Naive thymus-derived CD4-positive, alpha-beta T cell (primary cell): Measurements from ENCODE around the gene ROMO1. TPM values are rescaled to one million over a fixed set of nuclear protein-coding genes. Genes with fewer than 3 reads are reported as not detected.
"Not testable (repeated sequence)": the region's sequence is repeated elsewhere in the genome, so short reads cannot be mapped to it uniquely, and the experiment has no call there.

Source experiments
- ATAC-seq: fragments of 150-1000 bp; cut with Tn5 transposase; 2 replicates; pipeline ENCODE4 v1.10.0; 2021; ENCODE audit warnings: mild to moderate bottlenecking, moderate library complexity
- CTCF ChIA-PET: fragments of 350-600 bp; sonication (Branson Sonifier 250); formaldehyde crosslinking; loops from one replicate; lab custom pipeline; 2021; ENCODE audit warnings: antibody characterized with exemption; lab: Charles Lee
- POLR2A ChIA-PET: fragments of 350-600 bp; sonication (Branson Sonifier 250); formaldehyde crosslinking; loops from one replicate; lab custom pipeline; 2021; ENCODE audit warnings: antibody characterized with exemption, inconsistent platforms; lab: Charles Lee
- DNase-seq, 9 donors: peaks; one replicate each; pipeline versions ENCODE4 v3.0.0 to v3.0.0-alpha.2; 2020 to 2022; ENCODE audit warnings: mixed read lengths in 1 of 9
- H3K27ac ChIP-seq: one replicate; pipeline ENCODE4 v1.7.0; 2013; ENCODE audit warnings: mild to moderate bottlenecking, low read depth, low read length, moderate library complexity
- H3K27me3 ChIP-seq, 2 donors: one replicate each; pipeline ENCODE4 v1.7.0; 2013; ENCODE audit warnings: low read length in 2 of 2, mild to moderate bottlenecking in 2 of 2, moderate library complexity in 2 of 2; ENCODE audit not compliant: control insufficient read depth in 2 of 2, insufficient read depth in 2 of 2
- H3K36me3 ChIP-seq, 3 experiments: 1 replicate in 2 of 3; 2 replicates in 1 of 3; pipeline ENCODE4 v1.7.0; 2013; ENCODE audit warnings: low read length in 3 of 3, mild to moderate bottlenecking in 3 of 3, moderate library complexity in 1 of 3; ENCODE audit not compliant: insufficient read depth in 3 of 3, control insufficient read depth in 2 of 3
- H3K4me1 ChIP-seq, 2 donors: one replicate each; pipeline ENCODE4 v1.7.0; 2013; ENCODE audit warnings: low read length in 2 of 2, mild to moderate bottlenecking in 2 of 2, moderate library complexity in 1 of 2; ENCODE audit not compliant: control insufficient read depth in 2 of 2, insufficient read depth in 2 of 2
- H3K4me3 ChIP-seq: 2 replicates; pipeline ENCODE4 v1.7.0; 2013; ENCODE audit warnings: mild to moderate bottlenecking, low read length
- H3K9me3 ChIP-seq, 3 experiments: 1 replicate in 2 of 3; 2 replicates in 1 of 3; pipeline ENCODE4 v1.7.0; 2013; ENCODE audit warnings: low read length in 3 of 3; ENCODE audit not compliant: control insufficient read depth in 2 of 3
- H3K27ac Mint-ChIP-seq, 9 donors: one replicate each; pipeline ENCODE4 v1.8.0; 2020 to 2022; ENCODE audit warnings: mixed read lengths in 9 of 9, mild to moderate bottlenecking in 8 of 9, moderate library complexity in 5 of 9, inconsistent platforms in 2 of 9
- H3K27me3 Mint-ChIP-seq, 5 donors: one replicate each; pipeline ENCODE4 v1.8.0; 2021 to 2022; ENCODE audit warnings: mixed read lengths in 5 of 5, mild to moderate bottlenecking in 1 of 5
- H3K36me3 Mint-ChIP-seq, 5 donors: one replicate each; pipeline ENCODE4 v1.8.0; 2020 to 2022; ENCODE audit warnings: mixed read lengths in 5 of 5, mild to moderate bottlenecking in 3 of 5, inconsistent platforms in 1 of 5
- H3K4me1 Mint-ChIP-seq, 7 donors: one replicate each; pipeline ENCODE4 v1.8.0; 2020 to 2022; ENCODE audit warnings: mixed read lengths in 7 of 7, mild to moderate bottlenecking in 3 of 7, inconsistent platforms in 1 of 7
- H3K4me3 Mint-ChIP-seq, 10 donors: one replicate each; pipeline ENCODE4 v1.8.0; 2020 to 2022; ENCODE audit warnings: mild to moderate bottlenecking in 10 of 10, mixed read lengths in 10 of 10, moderate library complexity in 6 of 10, inconsistent platforms in 2 of 10
- H3K9me3 Mint-ChIP-seq, 11 donors: one replicate each; pipeline ENCODE4 v1.8.0; 2020 to 2022; ENCODE audit warnings: mixed read lengths in 11 of 11, mild to moderate bottlenecking in 4 of 11, inconsistent platforms in 1 of 11, moderate library complexity in 1 of 11
- intact Hi-C, 2 donors: fragments of 100-400 bp; cut with micrococcal nuclease; formaldehyde crosslinking; loops; one replicate each; pipeline ENCODE4 v1.15.1; 2023
- polyA plus RNA-seq, 2 donors: library from polyadenylated mRNA; unstranded; fragments of 300-500 nt; fragmentation: Illumina TruSeq; gene quantifications; one replicate each; pipeline ENCODE4 v1.2.3, GENCODE V29; 2021
- total RNA-seq, 6 experiments: library from RNA in 5 of 6; stranded (reverse) in 5 of 6; gene quantifications; 1 replicate in 5 of 6; 2 replicates in 1 of 6; pipeline ENCODE4 v1.2.3 and lab custom pipeline; 2021 to 2026

The ROMO1 gene
- total and polyA plus RNA-seq, 7 experiments from 2014 or later = 33.2 to 293 (median 45.6) TPM

- CTCF ChIA-PET, ATAC-seq, H3K27me3 Mint-ChIP-seq, H3K4me3 ChIP-seq, H3K9me3 ChIP-seq, H3K27ac ChIP-seq, H3K27me3 ChIP-seq, H3K9me3 Mint-ChIP-seq, DNase-seq, H3K4me3 Mint-ChIP-seq, intact Hi-C loops: not testable (repeated sequence)
- H3K4me1 Mint-ChIP-seq = peaks cover 8 to 51% (median 37%) of the 10 kb centered on the region in 7 donors
- H3K27ac Mint-ChIP-seq = peak overlapping the region in 2 of 9 donors; percentile 31 to 56
- Histone ChIP-seq H3K4me1 (peaks cover 9 to 14% of the 10 kb centered on the region in 2 donors), H3K36me3 (peaks cover 33 to 73% (median 53%) of the 10 kb centered on the region in 3 experiments)
- POLR2A ChIA-PET = interaction anchor here (0.5 to 8.5 kb wide), 4 partner anchors 9 to 42 kb away, joined by 3 to 85 read pairs (median 7); partner anchors contain the start of genes CPNE1, RBM12 and RBM39
- H3K36me3 Mint-ChIP-seq = peaks cover 7 to 37% (median 23%) of the 10 kb centered on the region in 5 donors
Observed at GRCh38 chr20:35705894-35706293, 6.7 kb downstream of the ROMO1 start.

GRCh38 chr20:35706591-35707529, 7.7 kb downstream of the ROMO1 start:
- peak overlapping the region in 1 of 9 donors; percentile 31 for H3K27ac Mint-ChIP-seq
- H3K4me3 ChIP-seq, H3K27me3 Mint-ChIP-seq, DNase-seq, H3K9me3 Mint-ChIP-seq, ATAC-seq, H3K4me3 Mint-ChIP-seq, H3K27ac ChIP-seq, H3K27me3 ChIP-seq, H3K9me3 ChIP-seq: not testable (repeated sequence)
- POLR2A ChIA-PET = interaction anchor here (0.5 to 8.5 kb wide), 4 partner anchors 10 to 43 kb away, joined by 3 to 85 read pairs (median 7); partner anchors contain the start of genes CPNE1, RBM12 and RBM39
- peaks cover 36 to 83% (median 62%) of the 10 kb centered on the region in 3 experiments for H3K36me3 ChIP-seq
- H3K36me3 Mint-ChIP-seq = peaks cover 7 to 47% (median 32%) of the 10 kb centered on the region in 5 donors
- H3K4me1 ChIP-seq = peaks cover 13 to 22% of the 10 kb centered on the region in 2 donors
- intact Hi-C loops = loop anchor here in 1 of 2 donors (1.0 kb wide), 1 partner anchor 8 kb away; no protein-coding TSS in a partner anchor
- peaks cover 18 to 55% (median 46%) of the 10 kb centered on the region in 7 donors for H3K4me1 Mint-ChIP-seq
- CTCF ChIA-PET = interaction anchor here (0.7 kb wide), 1 partner anchor 170 kb away, joined by 3 read pairs; no protein-coding TSS in a partner anchor

- H3K9me3 ChIP-seq = no peaks in the 10 kb centered on the region
- H3K27ac Mint-ChIP-seq = peak overlapping the region in 3 of 9 donors; percentile 8 to 63 (median 28)
- DNase-seq (no peak), ATAC-seq (no peak)
- CTCF ChIA-PET = no interaction called here
- H3K36me3 Mint-ChIP-seq = peaks cover 7 to 52% (median 38%) of the 10 kb centered on the region in 5 donors
- intact Hi-C loops = no loop called here
- no peak overlapping the region for H3K4me3 ChIP-seq
- peaks cover 38 to 84% (median 67%) of the 10 kb centered on the region in 3 experiments for H3K36me3 ChIP-seq
- POLR2A ChIA-PET = interaction anchor here (0.9 to 1.6 kb wide), 4 partner anchors 18 to 63 kb away, joined by 3 to 10 read pairs (median 6); partner anchors contain the start of gene RBM39
- H3K27me3 ChIP-seq = no peaks in the 10 kb centered on the region
- H3K4me3 Mint-ChIP-seq = peak overlapping the region in 1 of 10 donors; percentile 40
- H3K4me1 Mint-ChIP-seq = peaks cover 20 to 58% (median 48%) of the 10 kb centered on the region in 7 donors
- peaks cover 16 to 29% of the 10 kb centered on the region in 2 donors for H3K4me1 ChIP-seq
- no peak overlapping the region for H3K27ac ChIP-seq
- no peaks in the 10 kb centered on the region for H3K27me3 Mint-ChIP-seq
- no peaks in the 10 kb centered on the region for H3K9me3 Mint-ChIP-seq
Observed at GRCh38 chr20:35708502-35708901, 9.3 kb downstream of the ROMO1 start.

DNA sequence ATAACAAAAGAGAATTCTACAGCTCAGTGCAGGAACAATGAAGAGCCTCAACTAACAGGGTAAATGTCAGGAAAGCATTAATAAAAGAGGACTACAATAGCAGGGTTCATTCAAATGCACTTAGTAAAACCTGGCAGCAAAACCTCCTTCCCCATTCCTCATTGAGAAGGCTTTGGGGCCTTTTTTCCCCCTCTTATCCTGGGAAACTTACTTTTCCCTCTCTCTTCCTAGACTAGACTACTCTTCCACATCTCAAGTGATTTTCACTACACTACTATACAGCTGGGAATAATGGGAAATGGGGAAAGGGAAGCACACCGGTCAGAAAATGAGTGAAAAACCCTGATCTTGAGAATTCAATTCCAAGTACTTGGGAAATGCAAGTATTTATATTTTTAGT, 10.1 kb downstream of the ROMO1 start:
- ChIA-PET CTCF (interaction anchor here (1.6 kb wide), 1 partner anchor 108 kb away, joined by 4 read pairs; no protein-coding TSS in a partner anchor), POLR2A (interaction anchor here (1.6 to 2.9 kb wide), 2 partner anchors 33 kb away, joined by 10 to 19 read pairs; partner anchors contain the start of gene RBM39)
- Mint-ChIP-seq H3K36me3 (peaks cover 0 to 50% (median 32%) of the 10 kb centered on the region in 5 donors), H3K27me3 (no peaks in the 10 kb centered on the region), H3K4me3 (peak overlapping the region in 4 of 10 donors; percentile 15 to 40 (median 36)), H3K4me1 (peaks cover 24 to 59% (median 49%) of the 10 kb centered on the region in 7 donors), H3K9me3 (peaks cover 0 to 2% (median 0%) of the 10 kb centered on the region in 11 donors), H3K27ac (peak overlapping the region in 8 of 9 donors; percentile 4 to 82 (median 47))
- intact Hi-C loops = no loop called here
- ATAC-seq (no peak), DNase-seq (no peak)
- Histone ChIP-seq H3K36me3 (peaks cover 38 to 87% (median 66%) of the 10 kb centered on the region in 3 experiments), H3K27me3 (no peaks in the 10 kb centered on the region), H3K4me1 (peaks cover 16 to 29% of the 10 kb centered on the region in 2 donors), H3K27ac (no peak overlapping the region), H3K4me3 (no peak overlapping the region), H3K9me3 (no peaks in the 10 kb centered on the region)

- Mint-ChIP-seq H3K9me3 (peaks cover 0 to 2% (median 0%) of the 10 kb centered on the region in 11 donors), H3K4me1 (peaks cover 24 to 59% (median 52%) of the 10 kb centered on the region in 7 donors), H3K27ac (peak overlapping the region in 4 of 9 donors; percentile 44 to 82 (median 62)), H3K27me3 (no peaks in the 10 kb centered on the region), H3K4me3 (peak overlapping the region in 1 of 10 donors; percentile 39), H3K36me3 (peaks cover 0 to 50% (median 29%) of the 10 kb centered on the region in 5 donors)
- intact Hi-C loops = loop anchor here in 1 of 2 donors (2.0 kb wide), 1 partner anchor 21 kb away; no protein-coding TSS in a partner anchor
- no peak overlapping the region for H3K4me3 ChIP-seq
- DNase-seq = no peak
- H3K27me3 ChIP-seq = no peaks in the 10 kb centered on the region
- POLR2A ChIA-PET = interaction anchor here (1.3 to 2.9 kb wide), 2 partner anchors 20 to 32 kb away, joined by 6 to 19 read pairs; partner anchors contain the start of gene RBM39
- no peak overlapping the region for H3K27ac ChIP-seq
- H3K4me1 ChIP-seq = peaks cover 16 to 29% of the 10 kb centered on the region in 2 donors
- H3K9me3 ChIP-seq = no peaks in the 10 kb centered on the region
- CTCF ChIA-PET = interaction anchor here (1.6 kb wide), 1 partner anchor 109 kb away, joined by 4 read pairs; no protein-coding TSS in a partner anchor
- H3K36me3 ChIP-seq = peaks cover 39 to 82% (median 58%) of the 10 kb centered on the region in 3 experiments
- ATAC-seq = no peak
Observed at GRCh38 chr20:35710039-35710438, 10.8 kb downstream of the ROMO1 start.
